Measurements from ENCODE around the gene TANGO6. TPM values are rescaled to one million over a fixed set of nuclear protein-coding genes. Genes with fewer than 3 reads are reported as not detected.

The TANGO6 gene
- total RNA-seq, 6 donors from 2014 or later = 11.7 to 30.4 (median 15.5) TPM

- Histone ChIP-seq H3K27ac (no peak overlapping the region), H3K4me3 (no peak overlapping the region), H3K9me3 (no peaks in the 10 kb centered on the region), H3K36me3 (no peaks in the 10 kb centered on the region), H3K4me1 (peaks cover 0 to 10% (median 6%) of the 10 kb centered on the region in 4 donors), H3K27me3 (no peaks in the 10 kb centered on the region)
- DNase-seq (no peak), ATAC-seq (ENCODE audit: low FRiP score in 2 of 2) (no peak)
- 93 to 98% methylated on average over 2 of the region's 2 CpGs for WGBS, 2 donors
- TF ChIP-seq CTCF (IDR thresholded peaks at IDR 0.05) = no peak
- TF ChIP-seq POLR2AphosphoS5 (IDR thresholded peaks at IDR 0.05) = no peak
Observed at GRCh38 chr16:68892898-68893297, 49.6 kb downstream of the TANGO6 start.

GRCh38 chr16:68893710-68894705 lies 50.7 kb downstream of the TANGO6 start:
- no peaks in the 10 kb centered on the region for H3K9me3 ChIP-seq
- no peak for ATAC-seq (ENCODE audit: low FRiP score in 2 of 2)
- no peaks in the 10 kb centered on the region for H3K36me3 ChIP-seq
- H3K27ac ChIP-seq = no peak overlapping the region
- TF ChIP-seq POLR2AphosphoS5 (IDR thresholded peaks at IDR 0.05) (no peak), CTCF (IDR thresholded peaks at IDR 0.05) (no peak), POLR2A (IDR thresholded peaks at IDR 0.05) (no peak), EP300 (IDR thresholded peaks at IDR 0.05) (no peak)
- H3K27me3 ChIP-seq = no peaks in the 10 kb centered on the region
- no peak for DNase-seq
- H3K4me1 ChIP-seq = peaks cover 0 to 10% (median 6%) of the 10 kb centered on the region in 4 donors
- 92 to 94% methylated on average over 11 of the region's 11 CpGs for WGBS, 2 donors
- no peak overlapping the region for H3K4me3 ChIP-seq

- Histone ChIP-seq H3K27me3 (no peaks in the 10 kb centered on the region), H3K4me1 (peaks cover 0 to 6% (median 4%) of the 10 kb centered on the region in 4 donors), H3K36me3 (no peaks in the 10 kb centered on the region), H3K9me3 (no peaks in the 10 kb centered on the region), H3K4me3 (no peak overlapping the region), H3K27ac (no peak overlapping the region)
- TF ChIP-seq POLR2AphosphoS5 (IDR thresholded peaks at IDR 0.05) (no peak), POLR2A (IDR thresholded peaks at IDR 0.05) (no peak), EP300 (IDR thresholded peaks at IDR 0.05) (no peak), CTCF (IDR thresholded peaks at IDR 0.05) (no peak)
- WGBS, 2 donors = 94 to 96% methylated on average over 5 of the region's 5 CpGs
- ATAC-seq (ENCODE audit: low FRiP score in 2 of 2) (no peak), DNase-seq (no peak)
Observed at GRCh38 chr16:68894714-68895113, 51.4 kb downstream of the TANGO6 start.

GRCh38 chr16:68898026-68898425 lies 54.7 kb downstream of the TANGO6 start:
- ATAC-seq (ENCODE audit: low FRiP score in 2 of 2) (no peak), DNase-seq (no peak)
- WGBS, 2 donors = 71 to 75% methylated on average over 4 of the region's 4 CpGs
- TF ChIP-seq POLR2A (IDR thresholded peaks at IDR 0.05) = no peak
- no peak for TF ChIP-seq CTCF (IDR thresholded peaks at IDR 0.05)
- no peak for TF ChIP-seq EP300 (IDR thresholded peaks at IDR 0.05)
- no peak for TF ChIP-seq POLR2AphosphoS5 (IDR thresholded peaks at IDR 0.05)
- Histone ChIP-seq H3K27me3 (no peaks in the 10 kb centered on the region), H3K4me3 (no peak overlapping the region), H3K4me1 (peaks cover 2 to 10% (median 7%) of the 10 kb centered on the region in 4 donors), H3K27ac (no peak overlapping the region), H3K36me3 (peaks cover 0 to 3% (median under 1%) of the 10 kb centered on the region in 4 donors), H3K9me3 (no peaks in the 10 kb centered on the region)

All from upper lobe of left lung (tissue), 6 donors.